Non-pigmented ciliary epithelial cell (primary cell): ENCODE measurements around the gene XPO6.
"Not testable (repeated sequence)": the region's sequence is repeated elsewhere in the genome, so short reads cannot be mapped to it uniquely, and the experiment has no call there.

Source experiments
- DNase-seq: peaks from one replicate; pipeline ENCODE4 v3.0.0-alpha.2; 2010; ENCODE audit warnings: low read depth

The XPO6 gene, protein sequence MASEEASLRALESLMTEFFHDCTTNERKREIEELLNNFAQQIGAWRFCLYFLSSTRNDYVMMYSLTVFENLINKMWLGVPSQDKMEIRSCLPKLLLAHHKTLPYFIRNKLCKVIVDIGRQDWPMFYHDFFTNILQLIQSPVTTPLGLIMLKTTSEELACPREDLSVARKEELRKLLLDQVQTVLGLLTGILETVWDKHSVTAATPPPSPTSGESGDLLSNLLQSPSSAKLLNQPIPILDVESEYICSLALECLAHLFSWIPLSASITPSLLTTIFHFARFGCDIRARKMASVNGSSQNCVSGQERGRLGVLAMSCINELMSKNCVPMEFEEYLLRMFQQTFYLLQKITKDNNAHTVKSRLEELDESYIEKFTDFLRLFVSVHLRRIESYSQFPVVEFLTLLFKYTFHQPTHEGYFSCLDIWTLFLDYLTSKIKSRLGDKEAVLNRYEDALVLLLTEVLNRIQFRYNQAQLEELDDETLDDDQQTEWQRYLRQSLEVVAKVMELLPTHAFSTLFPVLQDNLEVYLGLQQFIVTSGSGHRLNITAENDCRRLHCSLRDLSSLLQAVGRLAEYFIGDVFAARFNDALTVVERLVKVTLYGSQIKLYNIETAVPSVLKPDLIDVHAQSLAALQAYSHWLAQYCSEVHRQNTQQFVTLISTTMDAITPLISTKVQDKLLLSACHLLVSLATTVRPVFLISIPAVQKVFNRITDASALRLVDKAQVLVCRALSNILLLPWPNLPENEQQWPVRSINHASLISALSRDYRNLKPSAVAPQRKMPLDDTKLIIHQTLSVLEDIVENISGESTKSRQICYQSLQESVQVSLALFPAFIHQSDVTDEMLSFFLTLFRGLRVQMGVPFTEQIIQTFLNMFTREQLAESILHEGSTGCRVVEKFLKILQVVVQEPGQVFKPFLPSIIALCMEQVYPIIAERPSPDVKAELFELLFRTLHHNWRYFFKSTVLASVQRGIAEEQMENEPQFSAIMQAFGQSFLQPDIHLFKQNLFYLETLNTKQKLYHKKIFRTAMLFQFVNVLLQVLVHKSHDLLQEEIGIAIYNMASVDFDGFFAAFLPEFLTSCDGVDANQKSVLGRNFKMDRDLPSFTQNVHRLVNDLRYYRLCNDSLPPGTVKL

DNA sequence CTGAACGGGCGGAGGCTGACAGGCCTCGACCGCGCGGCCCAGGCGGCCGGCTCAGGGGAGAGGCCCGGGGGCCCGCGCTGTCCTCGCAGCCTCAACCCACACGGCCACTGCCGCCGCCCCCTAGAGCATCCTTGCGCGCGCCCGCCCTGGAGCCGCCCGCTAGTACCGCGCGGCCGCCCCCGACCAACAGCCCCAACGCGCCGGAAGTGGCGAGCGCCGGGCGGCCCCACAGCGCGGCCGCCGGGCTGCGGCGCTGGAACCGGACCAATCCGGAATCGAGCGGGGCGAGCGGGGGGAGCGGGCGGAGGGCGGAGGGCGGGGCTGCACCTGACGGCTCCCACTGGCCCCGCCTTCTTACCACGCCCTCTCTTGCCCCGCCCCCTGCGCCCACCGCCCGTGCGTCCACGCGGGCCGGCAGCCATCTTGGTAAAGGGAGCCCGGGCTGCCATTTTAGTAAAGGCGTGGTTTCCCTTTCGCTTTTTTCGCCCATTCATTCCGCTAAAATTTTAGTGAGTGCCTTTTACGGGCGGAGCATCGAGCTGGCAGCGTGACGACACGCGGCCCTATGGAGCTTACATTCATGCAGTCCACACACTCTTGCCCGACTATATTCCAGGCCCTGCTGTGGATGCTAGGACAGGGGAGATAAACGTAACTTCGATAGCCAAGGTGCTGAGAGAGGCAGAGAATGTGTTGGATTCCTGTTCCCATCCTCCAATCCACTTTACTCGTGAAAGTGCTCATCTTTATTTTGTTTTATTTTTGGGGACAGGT lies at the start of gene XPO6:
TSS of gene XPO6 (minus strand) at position 208 of the 774 bp plus-strand sequence. CDS start 597 bp downstream, outside the sequence.
- peak; percentile 64 for DNase-seq

DNA sequence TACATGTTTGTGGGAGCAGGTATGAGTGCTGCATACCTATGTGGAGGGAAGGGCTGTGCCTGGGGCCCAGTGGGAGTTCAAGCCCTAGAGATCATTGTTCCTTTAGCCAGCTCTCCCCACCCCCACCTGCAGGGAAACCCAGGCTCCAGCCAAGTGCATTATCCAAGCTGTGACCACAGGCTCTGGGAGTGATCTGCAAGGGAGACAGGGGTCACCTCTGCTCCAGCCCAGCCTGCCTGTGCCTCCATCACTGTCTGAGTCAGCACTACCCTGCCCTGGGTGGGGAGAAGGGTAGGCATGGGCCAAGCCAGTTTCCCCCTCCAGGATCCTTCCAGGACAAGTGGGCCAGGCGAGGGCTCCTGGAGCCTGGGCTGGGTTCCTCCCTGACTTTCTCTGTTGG lies 48.4 kb upstream of the XPO6 start:
- no peak for DNase-seq

DNA sequence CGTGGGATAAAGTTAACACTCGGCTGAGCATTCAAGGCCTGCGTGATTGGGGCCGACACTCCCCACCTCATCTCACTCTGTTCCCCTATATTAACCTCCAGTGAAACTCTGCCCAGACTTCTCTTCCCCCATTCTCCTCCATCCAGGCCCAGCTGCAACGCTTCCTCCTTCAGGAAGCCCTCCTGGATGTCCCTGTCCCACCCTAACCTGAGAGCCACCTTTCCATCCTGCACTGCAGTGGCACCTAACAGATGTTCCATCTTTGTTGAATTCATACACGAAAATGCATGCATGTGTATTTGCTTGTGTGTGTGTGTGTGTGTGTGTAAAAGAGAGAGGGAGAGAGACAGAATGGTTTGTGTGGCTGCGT lies 48.0 kb upstream of the XPO6 start:
- no peak for DNase-seq

DNA sequence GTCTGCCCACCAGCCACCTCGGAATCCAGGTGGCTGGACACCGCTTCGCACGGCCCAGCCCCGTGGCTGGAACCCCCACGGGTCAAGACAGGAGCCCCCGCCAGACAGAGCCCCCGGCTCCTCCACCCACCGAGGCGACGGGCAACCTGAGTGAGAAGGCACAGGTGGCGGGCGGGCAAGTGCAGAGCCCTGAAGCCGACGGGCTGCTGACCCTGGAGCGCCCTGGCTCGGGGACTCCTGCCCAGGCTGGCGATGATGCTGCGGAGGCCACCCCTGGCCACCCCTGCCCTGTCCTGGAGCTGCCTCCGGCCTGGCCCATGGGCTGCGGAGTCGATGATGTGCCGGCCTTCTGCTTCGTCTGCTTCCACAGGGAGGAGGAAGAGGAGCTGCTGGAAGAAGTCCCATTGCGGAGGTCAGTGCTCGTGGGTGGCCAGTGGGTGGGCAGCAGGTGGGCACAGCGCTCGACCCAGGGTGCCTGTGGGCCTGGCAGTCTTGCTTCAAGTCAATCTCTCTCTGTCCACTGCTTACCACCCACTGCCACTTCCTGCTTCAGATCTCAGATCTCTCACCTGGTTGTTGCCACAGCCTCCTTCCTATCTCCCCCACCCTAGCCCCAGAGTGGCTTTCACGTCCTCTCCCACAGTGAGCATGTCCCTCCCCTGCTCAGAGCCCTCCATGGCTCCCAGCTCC lies 47.5 kb upstream of the XPO6 start:
- no peak for DNase-seq

DNA sequence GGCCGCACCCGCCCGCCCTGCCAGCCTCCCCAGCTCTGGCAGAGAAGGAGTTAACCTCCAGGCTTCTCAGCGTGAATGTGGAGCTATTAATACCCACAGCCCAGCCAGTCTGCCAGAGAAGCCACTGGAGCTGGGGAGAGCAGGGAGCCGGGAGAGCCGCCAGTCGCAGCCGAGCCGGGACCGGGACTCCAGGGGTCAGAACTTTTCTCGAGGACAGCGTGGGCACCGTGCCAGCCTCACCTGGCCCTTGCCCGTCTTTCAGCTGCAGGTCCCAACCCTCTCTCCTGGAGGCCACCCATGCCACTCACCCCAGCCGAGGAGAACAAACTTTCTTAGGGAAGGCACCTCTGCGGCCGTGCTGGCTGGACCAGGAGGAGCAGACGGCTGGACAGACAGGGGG lies 46.8 kb upstream of the XPO6 start:
- DNase-seq: no peak

DNA sequence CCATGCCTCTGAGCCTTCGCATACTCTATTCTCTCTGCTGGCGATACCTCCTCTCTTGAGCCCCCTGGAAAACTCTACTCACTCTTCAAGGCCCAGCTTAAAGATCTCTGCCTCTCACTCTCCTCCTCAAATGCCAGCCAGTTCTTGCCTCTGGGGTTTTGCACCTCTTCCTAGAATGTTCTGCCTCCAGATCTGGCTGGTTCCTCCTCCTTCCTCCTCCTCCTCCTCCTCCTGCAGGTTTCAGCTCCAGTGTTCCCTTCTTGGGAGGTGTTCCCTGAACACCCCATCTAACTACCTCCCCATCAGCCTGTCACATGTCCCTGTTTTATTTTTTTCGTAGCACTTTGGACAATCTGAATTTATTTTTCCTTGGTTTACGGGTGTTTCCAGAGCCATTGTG lies 45.5 kb upstream of the XPO6 start:
- no peak for DNase-seq

DNA sequence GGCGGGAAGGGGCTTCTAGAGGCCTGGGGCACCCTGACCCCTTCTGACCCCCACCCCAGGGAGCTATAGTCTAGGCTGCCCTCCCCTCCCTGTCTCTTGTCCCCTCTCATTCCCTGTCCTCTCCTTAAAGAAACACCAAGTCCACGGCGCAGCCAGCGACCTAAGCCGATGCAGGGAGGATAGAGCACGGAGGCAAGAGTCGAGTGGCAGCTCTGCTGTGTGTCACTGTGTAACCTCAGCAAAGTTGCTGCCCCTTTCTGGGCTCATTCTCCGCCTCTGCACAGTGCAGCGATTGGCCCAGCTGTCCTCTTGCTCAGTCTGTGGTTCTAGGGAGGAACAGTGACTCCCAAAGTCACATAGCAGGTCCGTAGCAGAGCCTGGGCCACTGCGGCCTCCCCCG lies 44.1 kb upstream of the XPO6 start:
- no peak for DNase-seq

DNA sequence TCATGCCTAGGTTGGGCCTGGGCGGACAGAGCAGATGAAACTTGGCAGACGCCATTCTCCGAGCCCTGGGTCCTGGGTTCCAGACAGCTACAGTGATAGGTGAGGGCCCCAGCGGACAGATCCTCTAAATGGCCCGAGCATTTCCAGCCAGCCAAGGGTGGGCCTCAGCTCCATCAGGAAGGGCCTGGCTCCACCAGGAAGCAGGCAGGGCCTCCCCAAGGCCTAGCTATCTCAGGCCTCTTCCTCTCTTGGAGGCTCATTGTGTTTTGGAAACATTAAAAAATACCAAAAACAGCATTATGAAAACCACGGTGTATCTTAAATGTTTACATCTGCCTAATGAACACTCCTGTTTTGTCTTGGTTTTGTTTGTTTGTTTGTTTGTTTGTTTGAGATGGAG lies 42.4 kb upstream of the XPO6 start:
- no peak for DNase-seq

DNA sequence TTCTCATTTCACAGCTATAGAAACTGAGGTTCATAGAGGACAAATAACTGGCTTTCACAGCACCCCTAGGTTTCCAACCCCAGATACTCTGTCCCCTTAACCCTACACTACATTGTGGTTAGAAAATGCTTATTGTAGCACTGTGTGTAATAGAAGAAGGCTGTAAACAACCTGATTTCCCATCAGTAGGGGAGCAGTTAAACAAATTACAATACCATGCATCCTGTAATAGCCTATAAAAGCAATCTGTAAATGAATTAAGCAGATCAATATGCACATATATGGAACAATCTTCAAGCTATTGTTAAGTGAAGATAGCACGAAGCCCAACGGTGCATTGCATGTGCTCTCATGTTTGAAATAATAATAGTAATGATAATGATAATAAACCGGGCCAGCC lies 39.2 kb upstream of the XPO6 start:
- no peak for DNase-seq

DNA sequence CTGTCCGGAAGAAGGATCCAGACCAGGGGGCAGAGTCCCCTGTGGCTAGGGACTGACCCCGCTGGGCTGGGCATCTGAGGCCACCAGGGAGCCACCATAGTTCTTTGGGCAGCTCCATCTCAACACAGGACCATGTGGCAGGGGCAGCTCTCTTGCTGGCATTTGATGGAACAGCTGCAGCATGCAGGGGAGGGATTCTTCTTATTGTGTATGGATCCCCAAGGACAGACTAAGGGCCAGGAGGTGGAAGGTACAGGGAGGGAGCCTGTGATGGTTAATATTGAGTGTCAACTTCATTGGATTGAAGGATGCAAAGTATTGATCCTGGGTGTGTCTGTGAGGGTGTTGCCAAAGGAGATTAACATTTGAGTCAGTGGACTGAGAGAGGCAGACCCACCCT lies 37.7 kb upstream of the XPO6 start:
- DNase-seq: not testable (repeated sequence)

DNA sequence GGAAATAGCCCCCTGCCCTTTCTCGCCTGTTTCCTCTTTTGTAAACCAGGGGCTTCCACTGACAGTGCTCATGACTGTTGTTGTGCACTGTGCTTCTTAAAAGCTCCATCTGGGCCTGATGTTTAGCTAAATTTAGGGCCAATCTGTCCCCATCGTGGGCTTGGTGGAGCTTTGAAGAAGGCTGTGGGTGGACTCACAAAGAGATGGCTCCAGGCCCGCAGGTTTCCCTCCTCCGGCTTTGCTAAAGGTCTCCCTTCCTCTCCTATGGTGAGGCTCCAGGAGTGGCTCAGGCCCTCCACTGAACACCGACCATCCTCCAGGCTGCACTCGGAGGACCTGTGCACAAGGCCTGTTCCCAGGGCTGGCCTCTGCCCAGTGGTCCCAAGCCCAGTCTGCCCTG lies 30.2 kb upstream of the XPO6 start:
- DNase-seq: no peak

DNA sequence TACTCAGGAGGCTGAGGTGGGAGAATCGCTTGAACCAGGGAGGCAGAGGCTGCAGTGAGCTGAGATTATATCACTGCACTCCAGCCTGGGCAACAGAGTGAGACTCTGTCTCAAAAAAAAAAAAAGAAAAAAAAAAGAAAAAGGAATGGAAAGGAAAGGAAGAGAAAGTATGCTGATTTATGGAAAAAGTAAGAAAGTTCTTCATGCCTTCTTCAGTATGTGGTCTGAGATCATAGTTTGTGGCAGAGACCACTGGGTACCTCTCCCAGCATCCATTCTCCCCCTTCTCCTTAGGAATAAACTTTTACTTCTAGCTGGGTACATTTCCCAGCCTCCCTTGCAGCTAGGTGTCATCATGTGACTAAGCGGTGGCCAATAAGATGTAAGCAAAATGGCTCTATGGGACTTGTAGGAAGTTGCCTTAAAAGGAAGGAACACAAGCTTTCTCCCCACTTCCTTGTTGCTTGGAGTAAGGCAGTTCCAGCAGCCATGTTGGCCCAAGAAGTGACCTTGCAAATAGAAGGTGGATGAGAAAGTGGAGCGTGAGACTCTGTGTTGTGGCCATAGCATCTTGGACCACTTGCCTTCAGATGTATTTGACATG lies 26.1 kb upstream of the XPO6 start:
- no peak for DNase-seq

DNA sequence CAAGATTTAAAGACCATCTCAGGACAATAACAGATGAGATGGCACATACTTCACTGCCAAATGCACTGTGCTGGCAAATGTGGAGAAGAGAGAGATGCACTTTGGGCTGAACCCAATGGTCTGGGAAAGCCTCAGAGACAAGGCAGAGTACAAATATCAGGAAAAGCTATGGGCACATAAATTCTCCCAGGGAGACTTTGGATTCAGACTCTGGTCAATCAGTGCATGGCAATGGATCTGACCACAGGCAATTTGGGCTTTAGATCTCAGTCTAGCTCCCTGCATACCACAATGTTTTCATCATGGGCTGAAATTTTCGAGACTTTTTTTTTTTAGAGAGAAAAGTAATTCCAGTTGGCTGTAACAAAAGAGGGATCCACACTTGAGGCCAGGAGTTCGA lies 20.0 kb upstream of the XPO6 start:
- no peak for DNase-seq

DNA sequence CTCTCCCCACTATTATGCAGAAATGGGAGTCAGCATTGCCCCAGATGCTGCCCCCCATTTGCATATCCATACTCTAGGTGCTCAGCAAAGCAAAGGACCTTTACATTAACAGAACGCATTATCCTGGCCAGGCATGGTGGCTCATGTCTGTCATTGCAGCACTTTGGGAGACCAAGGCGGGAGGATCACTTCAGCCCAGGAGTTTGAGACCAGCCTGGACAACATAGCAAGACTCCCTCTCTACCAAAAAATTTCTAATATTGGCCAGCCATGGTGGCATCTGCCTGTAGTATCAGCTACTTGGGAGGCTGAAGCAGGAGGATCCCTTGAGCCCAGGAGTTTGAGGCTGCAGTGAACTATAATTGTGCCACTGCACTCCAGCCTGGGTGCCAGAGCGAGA lies 12.1 kb upstream of the XPO6 start:
- DNase-seq: not testable (repeated sequence)

DNA sequence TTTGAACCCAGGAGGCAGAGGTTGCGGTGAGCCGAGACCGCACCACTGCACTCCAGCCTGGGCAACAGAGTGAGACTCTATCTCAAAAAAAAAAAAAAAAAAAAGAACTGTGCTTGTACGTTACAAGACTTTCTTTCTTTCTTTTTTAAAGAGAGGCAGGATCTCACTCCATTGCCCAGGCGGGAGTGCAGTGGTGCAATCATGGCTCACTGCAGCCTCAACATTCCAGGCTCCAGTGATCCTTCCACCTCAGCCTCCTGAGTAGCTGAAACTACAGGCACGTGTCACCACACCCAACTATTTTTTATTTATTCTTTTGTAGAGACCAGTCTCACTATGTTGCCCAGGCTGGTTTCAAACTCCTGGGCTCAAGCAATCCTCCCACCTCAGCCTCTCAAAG lies 8.0 kb upstream of the XPO6 start:
- DNase-seq: not testable (repeated sequence)

DNA sequence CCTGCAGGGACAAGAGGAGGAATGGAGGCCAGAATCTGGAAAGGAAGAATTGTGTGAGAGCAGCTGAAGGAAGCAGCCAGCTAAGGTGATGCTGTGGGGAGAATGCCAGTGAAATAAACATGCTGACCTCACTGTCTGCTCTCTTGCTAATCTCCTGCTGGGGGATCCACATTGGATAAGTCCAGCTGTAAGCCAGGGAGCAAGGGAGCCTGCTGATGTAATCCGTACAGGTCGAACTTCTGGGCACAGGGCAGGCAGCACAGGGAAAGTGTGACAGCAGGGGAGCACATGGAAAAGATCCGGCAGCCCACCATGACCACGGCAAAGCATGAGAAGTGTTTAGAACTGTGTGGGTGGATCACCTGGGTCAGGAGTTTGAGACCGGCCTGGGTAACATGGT lies 7.5 kb upstream of the XPO6 start:
- no peak for DNase-seq

DNA sequence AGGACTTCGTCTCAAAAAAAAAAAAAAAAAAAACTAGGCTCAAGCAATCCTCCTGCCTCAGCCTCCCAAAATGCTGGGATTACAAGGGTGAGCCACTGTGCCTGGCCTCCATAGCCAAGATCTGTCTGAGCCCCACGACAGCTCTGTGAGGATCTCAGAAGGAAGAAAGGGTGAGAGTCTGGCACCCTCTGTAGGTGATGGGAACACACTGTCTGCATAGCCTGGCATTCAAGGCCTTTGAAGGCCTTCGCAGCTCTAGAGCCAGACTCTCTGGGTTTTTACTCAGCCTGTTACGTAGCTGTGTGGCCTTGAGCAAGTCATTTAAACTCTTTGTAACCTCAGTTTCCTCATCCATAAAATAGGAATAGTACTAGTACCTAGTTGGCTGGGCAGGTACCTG lies 6.3 kb upstream of the XPO6 start:
- no peak for DNase-seq

DNA sequence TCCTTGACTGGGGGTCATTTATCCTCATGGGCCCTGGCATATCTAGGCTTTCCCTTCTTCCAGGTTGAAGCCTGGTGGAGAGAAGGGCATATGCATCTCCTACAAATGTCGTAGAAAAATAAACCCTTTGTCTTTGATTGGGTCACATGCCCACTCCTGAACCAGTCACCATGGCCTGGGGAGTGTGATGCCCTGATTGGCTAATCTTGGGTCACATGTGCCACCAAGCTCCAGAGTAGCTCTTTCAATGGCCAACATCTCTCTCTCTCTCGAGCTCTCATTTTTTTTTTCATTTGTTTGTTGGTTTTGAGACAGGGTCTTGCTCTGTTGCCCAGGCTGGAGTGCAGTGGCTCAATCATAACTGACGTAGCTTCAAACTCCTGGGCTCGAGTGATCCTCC lies 5.6 kb upstream of the XPO6 start:
- DNase-seq: no peak

DNA sequence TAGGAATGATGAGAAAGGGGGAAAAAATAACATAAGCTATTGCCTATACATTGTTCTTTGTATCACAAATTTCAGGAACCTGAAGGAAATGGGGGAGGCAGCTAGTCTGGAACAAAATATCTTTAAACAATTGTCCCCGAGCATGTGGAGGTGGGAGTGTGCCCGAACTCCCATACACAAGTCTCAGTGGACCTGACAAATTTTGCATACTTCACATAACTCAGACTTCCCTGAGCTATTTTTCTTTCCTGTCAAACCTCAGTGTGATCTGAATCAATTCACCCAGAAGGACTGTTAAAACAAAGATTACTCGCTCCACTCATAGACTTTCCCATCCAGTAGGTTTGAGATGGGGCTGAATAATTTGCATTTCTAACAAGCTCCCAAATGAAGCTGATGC lies 1.6 kb upstream of the XPO6 start:
- DNase-seq: no peak

DNA sequence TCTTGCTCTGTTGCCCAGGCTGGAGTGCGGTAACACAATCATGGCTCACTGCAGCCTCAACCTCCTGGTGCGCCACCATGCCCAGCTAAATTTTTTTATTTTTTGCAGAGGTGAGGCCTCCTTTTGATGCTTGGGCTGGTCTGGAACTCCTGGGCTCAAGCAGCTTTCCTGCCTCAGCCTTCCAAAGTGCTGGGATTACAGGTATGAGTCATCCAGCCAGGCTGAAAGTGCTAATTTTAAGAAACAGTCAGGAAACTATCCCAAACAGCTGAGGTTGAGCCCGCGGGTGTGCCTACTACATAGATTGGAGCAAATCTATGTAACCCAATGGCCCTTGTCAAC lies 738 bp upstream of the XPO6 start:
- no peak for DNase-seq

DNA sequence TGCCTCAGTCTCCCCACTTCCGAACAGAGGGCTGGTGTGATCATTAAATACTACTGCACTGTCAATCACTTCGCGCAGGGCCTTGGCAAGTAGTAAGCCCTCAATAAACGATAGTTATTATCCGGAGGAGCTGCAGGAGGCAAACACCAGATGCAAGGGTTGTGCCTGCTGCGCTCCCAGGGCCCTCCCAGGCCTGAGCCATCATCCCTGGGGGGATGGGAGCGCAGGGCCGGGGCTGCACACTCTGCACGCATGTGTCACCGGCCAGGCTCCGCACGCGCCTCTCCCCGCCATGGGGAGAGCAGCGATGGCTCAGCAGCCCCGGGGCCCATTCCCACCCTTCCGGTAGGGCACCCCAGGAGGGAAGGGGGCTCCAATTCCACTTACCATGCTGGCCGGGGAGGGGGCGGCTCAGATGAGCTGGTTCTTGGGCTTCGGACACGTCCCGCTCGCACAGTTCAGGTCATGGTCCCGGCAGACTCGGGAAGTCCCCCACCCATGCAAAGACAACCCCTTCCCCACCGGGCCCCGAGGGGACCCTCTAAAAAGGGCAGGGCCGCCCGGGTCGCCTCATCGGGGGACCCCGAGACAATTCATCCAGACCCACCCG lies 681 bp downstream of the XPO6 start:
- no peak for DNase-seq
